Astrocyte of the cerebellum (primary cell): Measurements from ENCODE around the gene NDFIP1.
A peak's percentile ranks its signal among the peaks of the same experiment; 100 is the strongest.

Source experiments
- DNase-seq: peaks from one replicate; pipeline ENCODE4 v3.0.0-alpha.2; 2011; ENCODE audit warnings: low read depth
- H3K4me3 ChIP-seq: 2 replicates; pipeline ENCODE4 v1.5.1; 2011; ENCODE audit warnings: mild to moderate bottlenecking, low read depth, low read length, moderate library complexity
- in situ Hi-C: cut with HindIII; loops from 2 replicates; pipeline ENCODE4 v1.10.0; 2017; ENCODE audit warnings: low sequenced_read_pairs
- TF ChIP-seq, protein P1 (sequence below): IDR thresholded peaks from 2 replicates; pipeline ENCODE4 v1.5.1; 2012; ENCODE audit warnings: low read length, low read depth, moderate library complexity, mild to moderate bottlenecking; ENCODE audit errors: missing control alignments

The NDFIP1 gene

DNA sequence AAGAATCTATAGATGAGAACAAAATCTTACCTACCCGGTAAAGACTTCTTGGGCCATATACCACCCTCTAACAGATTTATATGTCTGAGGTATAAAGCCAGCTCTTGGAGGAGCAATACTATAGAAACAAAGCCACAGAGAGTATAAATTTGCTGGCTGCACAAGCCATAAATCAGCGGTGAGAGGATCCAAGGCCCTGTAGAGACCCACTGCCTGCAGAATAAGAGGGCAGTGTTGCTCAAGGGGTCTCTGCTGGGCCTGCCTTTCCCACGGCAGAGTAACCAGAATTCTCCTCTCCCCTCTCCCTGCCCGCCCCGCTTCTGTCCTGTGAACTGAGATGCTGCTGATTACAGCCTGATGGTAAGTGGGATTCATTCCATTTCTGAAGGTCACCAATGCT, 89.2 kb downstream of the NDFIP1 start:
- in situ Hi-C loops: no loop called here
- no peak overlapping the region for H3K4me3 ChIP-seq

DNA sequence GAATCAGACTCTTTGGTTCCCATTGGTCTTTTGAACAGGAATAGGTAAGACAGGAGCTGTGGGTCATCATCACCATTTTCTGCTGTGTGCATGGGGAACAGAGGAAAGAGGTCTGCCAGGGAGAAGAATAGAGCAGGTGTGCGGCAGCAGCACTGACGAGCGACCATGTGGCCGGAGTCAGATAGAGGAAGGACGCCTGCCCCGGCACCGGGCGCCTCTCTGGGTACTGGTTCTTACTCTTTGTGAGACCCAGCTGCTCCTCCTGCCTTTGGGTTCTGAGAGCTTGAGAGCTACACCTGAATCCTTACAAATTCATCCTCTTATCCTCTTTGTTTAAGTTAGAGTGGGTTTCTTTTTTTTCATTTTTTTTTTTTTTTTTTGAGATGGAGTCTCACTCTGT, 90.8 kb downstream of the NDFIP1 start:
- TF ChIP-seq, protein P1, sequence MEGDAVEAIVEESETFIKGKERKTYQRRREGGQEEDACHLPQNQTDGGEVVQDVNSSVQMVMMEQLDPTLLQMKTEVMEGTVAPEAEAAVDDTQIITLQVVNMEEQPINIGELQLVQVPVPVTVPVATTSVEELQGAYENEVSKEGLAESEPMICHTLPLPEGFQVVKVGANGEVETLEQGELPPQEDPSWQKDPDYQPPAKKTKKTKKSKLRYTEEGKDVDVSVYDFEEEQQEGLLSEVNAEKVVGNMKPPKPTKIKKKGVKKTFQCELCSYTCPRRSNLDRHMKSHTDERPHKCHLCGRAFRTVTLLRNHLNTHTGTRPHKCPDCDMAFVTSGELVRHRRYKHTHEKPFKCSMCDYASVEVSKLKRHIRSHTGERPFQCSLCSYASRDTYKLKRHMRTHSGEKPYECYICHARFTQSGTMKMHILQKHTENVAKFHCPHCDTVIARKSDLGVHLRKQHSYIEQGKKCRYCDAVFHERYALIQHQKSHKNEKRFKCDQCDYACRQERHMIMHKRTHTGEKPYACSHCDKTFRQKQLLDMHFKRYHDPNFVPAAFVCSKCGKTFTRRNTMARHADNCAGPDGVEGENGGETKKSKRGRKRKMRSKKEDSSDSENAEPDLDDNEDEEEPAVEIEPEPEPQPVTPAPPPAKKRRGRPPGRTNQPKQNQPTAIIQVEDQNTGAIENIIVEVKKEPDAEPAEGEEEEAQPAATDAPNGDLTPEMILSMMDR: no peak
- H3K4me3 ChIP-seq: no peak overlapping the region
- in situ Hi-C loops: no loop called here
- no peak for DNase-seq

More for the DNA sequence above, 89.2 kb downstream of the NDFIP1 start:
- no peak for DNase-seq
- TF ChIP-seq, protein P1: no peak

DNA sequence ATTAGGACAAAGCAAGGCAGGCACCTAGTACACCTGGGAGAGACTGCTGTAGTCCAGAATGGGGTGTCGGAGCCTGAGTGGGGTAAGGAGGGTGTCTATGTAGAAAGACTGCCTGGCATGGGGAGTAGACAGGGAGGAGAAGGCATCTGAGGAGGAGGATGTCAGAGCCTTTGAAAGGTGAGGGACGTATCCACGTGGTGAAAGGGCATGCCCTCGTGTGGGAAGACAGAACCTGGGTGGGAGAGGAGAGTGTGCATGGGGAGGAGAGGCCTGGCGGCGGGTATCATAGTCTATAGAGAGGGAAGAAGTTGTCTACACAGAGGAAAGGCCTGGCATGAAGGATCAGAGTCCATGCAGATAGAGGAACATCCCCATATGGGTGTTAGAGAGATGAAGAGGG, 91.8 kb downstream of the NDFIP1 start:
- TF ChIP-seq, protein P1: no peak
- no peak for DNase-seq
- in situ Hi-C loops: no loop called here
- no peak overlapping the region for H3K4me3 ChIP-seq

DNA sequence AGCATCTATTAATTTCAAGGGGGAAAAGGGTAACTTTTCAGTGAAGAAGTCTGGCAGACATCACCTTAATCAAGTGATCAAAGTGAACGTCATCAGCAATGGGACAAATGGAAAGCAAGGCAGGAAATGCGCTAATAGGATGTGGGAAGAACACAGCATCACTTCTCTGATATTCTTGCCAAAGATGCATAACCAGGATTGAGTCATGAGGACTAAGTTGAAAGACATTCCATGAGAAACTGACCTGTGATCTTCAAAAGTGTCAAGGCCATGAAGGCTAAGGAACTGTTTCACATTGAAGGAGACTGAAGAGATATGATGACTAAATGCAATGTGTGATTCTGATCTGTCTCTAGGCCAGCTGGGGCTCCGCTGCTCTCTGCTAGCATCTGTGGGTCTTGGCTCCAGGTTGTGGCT, 92.9 kb downstream of the NDFIP1 start:
- no peak overlapping the region for H3K4me3 ChIP-seq
- TF ChIP-seq, protein P1: no peak
- DNase-seq: peak; percentile 89
- in situ Hi-C loops: no loop called here

GRCh38 chr5:142202282-142202681, 93.7 kb downstream of the NDFIP1 start:
- TF ChIP-seq, protein P1: no peak
- in situ Hi-C loops: no loop called here
- no peak overlapping the region for H3K4me3 ChIP-seq
- DNase-seq: no peak
